ENCODE measurements around the gene ADARB2.

- TF ChIP-seq, protein P1, sequence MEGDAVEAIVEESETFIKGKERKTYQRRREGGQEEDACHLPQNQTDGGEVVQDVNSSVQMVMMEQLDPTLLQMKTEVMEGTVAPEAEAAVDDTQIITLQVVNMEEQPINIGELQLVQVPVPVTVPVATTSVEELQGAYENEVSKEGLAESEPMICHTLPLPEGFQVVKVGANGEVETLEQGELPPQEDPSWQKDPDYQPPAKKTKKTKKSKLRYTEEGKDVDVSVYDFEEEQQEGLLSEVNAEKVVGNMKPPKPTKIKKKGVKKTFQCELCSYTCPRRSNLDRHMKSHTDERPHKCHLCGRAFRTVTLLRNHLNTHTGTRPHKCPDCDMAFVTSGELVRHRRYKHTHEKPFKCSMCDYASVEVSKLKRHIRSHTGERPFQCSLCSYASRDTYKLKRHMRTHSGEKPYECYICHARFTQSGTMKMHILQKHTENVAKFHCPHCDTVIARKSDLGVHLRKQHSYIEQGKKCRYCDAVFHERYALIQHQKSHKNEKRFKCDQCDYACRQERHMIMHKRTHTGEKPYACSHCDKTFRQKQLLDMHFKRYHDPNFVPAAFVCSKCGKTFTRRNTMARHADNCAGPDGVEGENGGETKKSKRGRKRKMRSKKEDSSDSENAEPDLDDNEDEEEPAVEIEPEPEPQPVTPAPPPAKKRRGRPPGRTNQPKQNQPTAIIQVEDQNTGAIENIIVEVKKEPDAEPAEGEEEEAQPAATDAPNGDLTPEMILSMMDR (IDR thresholded peaks at IDR 0.05; ENCODE audit: insufficient read depth, low read length), result no peak
- TF ChIP-seq GABPA (IDR thresholded peaks at IDR 0.05; ENCODE audit: low read depth), result no peak
Observed at GRCh38 chr10:1130226-1130625, 607.1 kb downstream of the ADARB2 start.

Data from HL-60 (cell line).